Panc1 (cell line): ENCODE results near the gene RHPN2. TPM values are rescaled to one million over a fixed set of nuclear protein-coding genes. Genes with fewer than 3 reads are reported as not detected.

ENCODE experiments used
- ATAC-seq: fragments of 200-7000 bp; cut with Tn5 transposase; 2 replicates; pipeline ENCODE4 v1.9.1; 2020; ENCODE audit warnings: mild to moderate bottlenecking, moderate library complexity
- BruUV-seq: library from RNA; stranded (reverse); fragments of 400-500 nt; replicated peaks from 2 replicates; lab custom pipeline; 2021; lab: Mats Ljungman, UMichigan
- CTCF ChIA-PET: fragments of 300-600 bp; sonication (Branson Sonifier 250); formaldehyde crosslinking; loops from one replicate; lab custom pipeline; 2022; ENCODE audit warnings: antibody characterized with exemption; lab: Charles Lee
- POLR2A ChIA-PET: fragments of 300-600 bp; sonication (Branson Sonifier 250); formaldehyde crosslinking; loops from one replicate; lab custom pipeline; 2022; ENCODE audit warnings: antibody characterized with exemption; lab: Charles Lee
- DNase-seq: peaks from one replicate; pipeline ENCODE4 v3.0.0-alpha.2; 2010; ENCODE audit warnings: low read depth, low spot score
- H3K27ac ChIP-seq: 2 replicates; pipeline ENCODE4 v1.5.1; 2011; ENCODE audit warnings: mild to moderate bottlenecking, low read length, inconsistent platforms
- H3K27me3 ChIP-seq: fragments of 200-500 bp; sonication (Bioruptor generic); 2 replicates; pipeline ENCODE4 v1.6.0; 2014; ENCODE audit warnings: low read length, inconsistent platforms; ENCODE audit not compliant: control insufficient read depth, insufficient read depth
- H3K36me3 ChIP-seq: fragments of 200-500 bp; sonication (Bioruptor generic); 2 replicates; pipeline ENCODE4 v1.5.1; 2014; ENCODE audit warnings: inconsistent platforms, mild to moderate bottlenecking, low read length, moderate library complexity; ENCODE audit not compliant: control insufficient read depth, insufficient read depth
- H3K4me1 ChIP-seq: 2 replicates; pipeline ENCODE4 v1.5.1; 2011; ENCODE audit warnings: inconsistent platforms, mild to moderate bottlenecking, low read length, moderate library complexity; ENCODE audit not compliant: control insufficient read depth, insufficient read depth
- H3K4me3 ChIP-seq, 2 experiments: 2 replicates each; pipeline ENCODE4 v1.5.1; 2011 to 2012; ENCODE audit warnings: low read depth in 2 of 2, low read length in 2 of 2, mild to moderate bottlenecking in 2 of 2, inconsistent platforms in 1 of 2, moderate library complexity in 1 of 2
- H3K9me3 ChIP-seq: fragments of 200-500 bp; sonication (Bioruptor generic); 2 replicates; pipeline ENCODE4 v1.5.1; 2014; ENCODE audit warnings: low read depth, mild to moderate bottlenecking, inconsistent platforms, low read length, moderate library complexity; ENCODE audit not compliant: control insufficient read depth, insufficient read depth
- CTCF ChIP-seq: fragments of 450-650 bp; IDR thresholded peaks from 2 replicates; pipeline ENCODE4 v1.5.1; 2017; ENCODE audit warnings: mild to moderate bottlenecking
- POLR2AphosphoS5 ChIP-seq: IDR thresholded peaks from 2 replicates; pipeline ENCODE4 v1.6.1; 2012; ENCODE audit warnings: mild to moderate bottlenecking, low read depth, low read length, moderate library complexity
- REST ChIP-seq, 2 experiments: IDR thresholded peaks; 2 replicates each; pipeline ENCODE4 v1.6.1; 2011 to 2012; ENCODE audit warnings: low read depth in 2 of 2, control low read depth in 1 of 2, low read length in 1 of 2, mild to moderate bottlenecking in 1 of 2, moderate library complexity in 1 of 2; ENCODE audit not compliant: insufficient read depth in 1 of 2
- SIN3A ChIP-seq: IDR thresholded peaks from 2 replicates; pipeline ENCODE4 v1.6.1; 2012; ENCODE audit warnings: low read depth, mild to moderate bottlenecking, low read length, moderate library complexity, borderline replicate concordance; ENCODE audit not compliant: insufficient read depth
- TCF7L2 ChIP-seq: IDR thresholded peaks from 2 replicates; pipeline ENCODE4 v1.6.1; 2011; ENCODE audit warnings: mild to moderate bottlenecking, low read depth, low read length, inconsistent platforms
- in situ Hi-C: cut with HindIII; loops from 2 replicates; pipeline ENCODE4 v1.10.0; 2016; ENCODE audit warnings: low sequenced_read_pairs, low pct_unique_long_range_greater_than_20kb
- intact Hi-C: fragments of 100-400 bp; cut with micrococcal nuclease; formaldehyde crosslinking; loops from one replicate; pipeline ENCODE4 v1.10.0; 2022; ENCODE audit not compliant: unreplicated experiment
- total RNA-seq: library from RNA; stranded (reverse); gene quantifications from one replicate; pipeline ENCODE4 v1.2.1, GENCODE V29; 2021; ENCODE audit not compliant: unreplicated experiment

The RHPN2 gene
- total RNA-seq, 1 experiment from 2014 or later = 227 TPM

DNA sequence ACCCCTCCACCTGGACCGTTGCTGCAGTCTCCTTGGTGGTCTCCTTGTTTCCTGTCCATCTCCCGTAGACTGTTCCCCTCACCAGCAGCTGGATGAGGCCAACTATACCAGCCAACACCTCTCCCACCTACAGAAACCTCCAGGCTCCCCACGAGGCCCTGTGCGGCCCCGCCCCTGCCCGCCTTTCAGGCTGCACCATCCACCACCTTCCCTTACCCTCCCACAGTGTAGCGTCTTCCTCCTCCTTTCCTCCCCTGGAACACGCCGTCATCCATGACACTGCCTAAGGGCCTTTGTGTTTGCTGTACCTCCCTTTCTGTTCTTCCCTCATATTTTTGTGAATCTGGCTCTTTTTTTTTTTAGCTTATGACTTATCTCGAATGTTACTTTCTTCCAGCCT lies 43.5 kb upstream of the RHPN2 start:
- ChIA-PET POLR2A (interaction anchor here (0.6 kb wide), 1 partner anchor 110 kb away, joined by 4 read pairs; no protein-coding TSS in a partner anchor), CTCF (no interaction called here)
- intact Hi-C loops (no loop called here), in situ Hi-C loops (no loop called here)
- Histone ChIP-seq H3K27ac (peak overlapping the region; percentile 48), H3K36me3 (peaks cover 26% of the 10 kb centered on the region), H3K4me3 (no peak overlapping the region), H3K4me1 (peaks cover 15% of the 10 kb centered on the region), H3K27me3 (no peaks in the 10 kb centered on the region), H3K9me3 (no peaks in the 10 kb centered on the region)
- TF ChIP-seq SIN3A (no peak), POLR2AphosphoS5 (no peak), CTCF (no peak), REST (IDR thresholded peaks at IDR 0.05; ENCODE audit: insufficient read depth in 1 of 2, low read depth in 2 of 2, low read length in 1 of 2) (no peak), TCF7L2 (no peak)
- BruUV-seq = no TSS peak
- ATAC-seq (no peak), DNase-seq (no peak)

GRCh38 chr19:33102893-33103292 lies 38.2 kb upstream of the RHPN2 start:
- H3K4me3 ChIP-seq = no peak overlapping the region
- no peaks in the 10 kb centered on the region for H3K27me3 ChIP-seq
- TF ChIP-seq REST (IDR thresholded peaks at IDR 0.05; ENCODE audit: insufficient read depth in 1 of 2, low read depth in 2 of 2, low read length in 1 of 2) (no peak), POLR2AphosphoS5 (no peak), TCF7L2 (no peak), CTCF (no peak), SIN3A (no peak)
- in situ Hi-C loops (no loop called here), intact Hi-C loops (no loop called here)
- peaks cover 9% of the 10 kb centered on the region for H3K4me1 ChIP-seq
- TSS peak; percentile 65 for BruUV-seq
- no peaks in the 10 kb centered on the region for H3K9me3 ChIP-seq
- peaks cover 29% of the 10 kb centered on the region for H3K36me3 ChIP-seq
- DNase-seq (no peak), ATAC-seq (no peak)
- POLR2A ChIA-PET = no interaction called here
- CTCF ChIA-PET = no interaction called here
- 0 out of 2 replicates have a peak overlapping the region, but pooled peaks have one; percentile 32 for H3K27ac ChIP-seq
